ENCODE data around the gene PCSK9.

- no peak for TF ChIP-seq CTCF (IDR thresholded peaks at IDR 0.05)
- TF ChIP-seq POLR2AphosphoS5 (IDR thresholded peaks at IDR 0.05; ENCODE audit: low read depth, low read length): no peak
- TF ChIP-seq SIN3A (IDR thresholded peaks at IDR 0.05; ENCODE audit: borderline replicate concordance, insufficient read depth, low read depth, low read length): no peak
These were observed 1.7 kb downstream of the PCSK9 start for GRCh38 chr1:55040933-55041494.

Data from Panc1 (cell line).